ENCODE data around the gene PBX2.

Gene PBX2

GRCh38 chr6:32173051-32173727, 16.8 kb downstream of the PBX2 start:
- H3K36me3 ChIP-seq (ENCODE audit: insufficient read depth, low read length): peaks cover 32% of the 10 kb centered on the region
- no peak overlapping the region for H3K9ac ChIP-seq (ENCODE audit: insufficient read length)
- H3K4me3 ChIP-seq: no peak overlapping the region
- no peak overlapping the region for H3K27ac ChIP-seq
- H3K9me3 ChIP-seq (ENCODE audit: low read depth, low read length): no peaks in the 10 kb centered on the region
- no peak for DNase-seq (ENCODE audit: low read depth, low spot score)
- TF ChIP-seq EZH2 (IDR thresholded peaks at IDR 0.05): no peak
- TF ChIP-seq POLR2AphosphoS5 (IDR thresholded peaks at IDR 0.05; ENCODE audit: borderline replicate concordance, low read depth, low read length): no peak
- no peak for TF ChIP-seq FOXP2 (optimal IDR thresholded peaks at IDR 0.05; ENCODE audit: control extremely low read depth, extremely low read length, insufficient read depth)

GRCh38 chr6:32171234-32171633, 18.8 kb downstream of the PBX2 start:
- no peak overlapping the region for H3K9ac ChIP-seq (ENCODE audit: insufficient read length)
- no peaks in the 10 kb centered on the region for H3K9me3 ChIP-seq (ENCODE audit: low read depth, low read length)
- DNase-seq (ENCODE audit: low read depth, low spot score): no peak
- peaks cover 45% of the 10 kb centered on the region for H3K36me3 ChIP-seq (ENCODE audit: insufficient read depth, low read length)
- H3K27ac ChIP-seq: no peak overlapping the region
- no peak for TF ChIP-seq EZH2 (IDR thresholded peaks at IDR 0.05)
- TF ChIP-seq FOXP2 (optimal IDR thresholded peaks at IDR 0.05; ENCODE audit: control extremely low read depth, extremely low read length, insufficient read depth): no peak
- no peak for TF ChIP-seq POLR2AphosphoS5 (IDR thresholded peaks at IDR 0.05; ENCODE audit: borderline replicate concordance, low read depth, low read length)
- no peak overlapping the region for H3K4me3 ChIP-seq

GRCh38 chr6:32170294-32170693, 19.7 kb downstream of the PBX2 start:
- DNase-seq (ENCODE audit: low read depth, low spot score): no peak
- H3K4me3 ChIP-seq: no peak overlapping the region
- H3K27ac ChIP-seq: no peak overlapping the region
- TF ChIP-seq FOXP2 (optimal IDR thresholded peaks at IDR 0.05; ENCODE audit: control extremely low read depth, extremely low read length, insufficient read depth): no peak
- no peak for TF ChIP-seq EZH2 (IDR thresholded peaks at IDR 0.05)
- no peak for TF ChIP-seq POLR2AphosphoS5 (IDR thresholded peaks at IDR 0.05; ENCODE audit: borderline replicate concordance, low read depth, low read length)
- H3K36me3 ChIP-seq (ENCODE audit: insufficient read depth, low read length): peaks cover 45% of the 10 kb centered on the region
- H3K9me3 ChIP-seq (ENCODE audit: low read depth, low read length): no peaks in the 10 kb centered on the region
- no peak overlapping the region for H3K9ac ChIP-seq (ENCODE audit: insufficient read length)

GRCh38 chr6:32168807-32169591, 21.0 kb downstream of the PBX2 start:
- Histone ChIP-seq H3K27ac (no peak overlapping the region), H3K4me3 (no peak overlapping the region), H3K9ac (ENCODE audit: insufficient read length) (no peak overlapping the region), H3K36me3 (ENCODE audit: insufficient read depth, low read length) (peaks cover 45% of the 10 kb centered on the region), H3K9me3 (ENCODE audit: low read depth, low read length) (no peaks in the 10 kb centered on the region)
- no peak for DNase-seq (ENCODE audit: low read depth, low spot score)
- no peak for TF ChIP-seq FOXP2 (optimal IDR thresholded peaks at IDR 0.05; ENCODE audit: control extremely low read depth, extremely low read length, insufficient read depth)
- peak; percentile 15; the same call in 1 of the 2 replicates for TF ChIP-seq POLR2AphosphoS5 (IDR thresholded peaks at IDR 0.05; ENCODE audit: borderline replicate concordance, low read depth, low read length)

GRCh38 chr6:32168350-32168749, 21.7 kb downstream of the PBX2 start:
- TF ChIP-seq POLR2AphosphoS5 (IDR thresholded peaks at IDR 0.05; ENCODE audit: borderline replicate concordance, low read depth, low read length) (no peak), EZH2 (IDR thresholded peaks at IDR 0.05) (no peak), FOXP2 (optimal IDR thresholded peaks at IDR 0.05; ENCODE audit: control extremely low read depth, extremely low read length, insufficient read depth) (no peak)
- Histone ChIP-seq H3K9me3 (ENCODE audit: low read depth, low read length) (no peaks in the 10 kb centered on the region), H3K36me3 (ENCODE audit: insufficient read depth, low read length) (peaks cover 45% of the 10 kb centered on the region), H3K9ac (ENCODE audit: insufficient read length) (no peak overlapping the region), H3K4me3 (no peak overlapping the region), H3K27ac (0 out of 2 replicates have a peak overlapping the region, but pooled peaks have one; percentile 22)
- DNase-seq (ENCODE audit: low read depth, low spot score): no peak

- H3K4me3 ChIP-seq: no peak overlapping the region
- TF ChIP-seq EZH2 (IDR thresholded peaks at IDR 0.05) (no peak), POLR2AphosphoS5 (IDR thresholded peaks at IDR 0.05; ENCODE audit: borderline replicate concordance, low read depth, low read length) (no peak), FOXP2 (optimal IDR thresholded peaks at IDR 0.05; ENCODE audit: control extremely low read depth, extremely low read length, insufficient read depth) (no peak)
- no peak for DNase-seq (ENCODE audit: low read depth, low spot score)
- peaks cover 47% of the 10 kb centered on the region for H3K36me3 ChIP-seq (ENCODE audit: insufficient read depth, low read length)
- H3K9me3 ChIP-seq (ENCODE audit: low read depth, low read length): no peaks in the 10 kb centered on the region
- no peak overlapping the region for H3K9ac ChIP-seq (ENCODE audit: insufficient read length)
- H3K27ac ChIP-seq: peak overlapping the region; percentile 22; the same call in 1 of the 2 replicates
Measured at GRCh38 chr6:32167761-32168262, 22.2 kb downstream of the PBX2 start.

GRCh38 chr6:32167154-32167760, 22.7 kb downstream of the PBX2 start:
- no peak overlapping the region for H3K9ac ChIP-seq (ENCODE audit: insufficient read length)
- no peak overlapping the region for H3K4me3 ChIP-seq
- no peak for DNase-seq (ENCODE audit: low read depth, low spot score)
- TF ChIP-seq FOXP2 (optimal IDR thresholded peaks at IDR 0.05; ENCODE audit: control extremely low read depth, extremely low read length, insufficient read depth): no peak
- no peak for TF ChIP-seq EZH2 (IDR thresholded peaks at IDR 0.05)
- TF ChIP-seq POLR2AphosphoS5 (IDR thresholded peaks at IDR 0.05; ENCODE audit: borderline replicate concordance, low read depth, low read length): no peak
- H3K36me3 ChIP-seq (ENCODE audit: insufficient read depth, low read length): peaks cover 48% of the 10 kb centered on the region
- no peaks in the 10 kb centered on the region for H3K9me3 ChIP-seq (ENCODE audit: low read depth, low read length)
- H3K27ac ChIP-seq: no peak overlapping the region

All from SK-N-MC (cell line).